Astrocyte of the cerebellum (primary cell): Measurements from ENCODE around the gene TM9SF2.

Experiments used
- DNase-seq: peaks from one replicate; pipeline ENCODE4 v3.0.0-alpha.2; 2011; ENCODE audit warnings: low read depth
- H3K4me3 ChIP-seq: 2 replicates; pipeline ENCODE4 v1.5.1; 2011; ENCODE audit warnings: mild to moderate bottlenecking, low read depth, low read length, moderate library complexity
- in situ Hi-C: cut with HindIII; loops from 2 replicates; pipeline ENCODE4 v1.10.0; 2017; ENCODE audit warnings: low sequenced_read_pairs
- TF ChIP-seq, protein P1 (sequence below): IDR thresholded peaks from 2 replicates; pipeline ENCODE4 v1.5.1; 2012; ENCODE audit warnings: low read length, low read depth, moderate library complexity, mild to moderate bottlenecking; ENCODE audit errors: missing control alignments

TM9SF2 gene

GRCh38 chr13:99606324-99607066 is 105.2 kb downstream of the TM9SF2 start, which contains the start of gene CLYBL:
Gene CLYBL, plus strand, starts transcription at chr13:99606690.
- in situ Hi-C loops, result no loop called here
- peak within 1 kb of the TSS; percentile 77 for H3K4me3 ChIP-seq
- DNase-seq, result peak; percentile 50
- TF ChIP-seq, protein P1, sequence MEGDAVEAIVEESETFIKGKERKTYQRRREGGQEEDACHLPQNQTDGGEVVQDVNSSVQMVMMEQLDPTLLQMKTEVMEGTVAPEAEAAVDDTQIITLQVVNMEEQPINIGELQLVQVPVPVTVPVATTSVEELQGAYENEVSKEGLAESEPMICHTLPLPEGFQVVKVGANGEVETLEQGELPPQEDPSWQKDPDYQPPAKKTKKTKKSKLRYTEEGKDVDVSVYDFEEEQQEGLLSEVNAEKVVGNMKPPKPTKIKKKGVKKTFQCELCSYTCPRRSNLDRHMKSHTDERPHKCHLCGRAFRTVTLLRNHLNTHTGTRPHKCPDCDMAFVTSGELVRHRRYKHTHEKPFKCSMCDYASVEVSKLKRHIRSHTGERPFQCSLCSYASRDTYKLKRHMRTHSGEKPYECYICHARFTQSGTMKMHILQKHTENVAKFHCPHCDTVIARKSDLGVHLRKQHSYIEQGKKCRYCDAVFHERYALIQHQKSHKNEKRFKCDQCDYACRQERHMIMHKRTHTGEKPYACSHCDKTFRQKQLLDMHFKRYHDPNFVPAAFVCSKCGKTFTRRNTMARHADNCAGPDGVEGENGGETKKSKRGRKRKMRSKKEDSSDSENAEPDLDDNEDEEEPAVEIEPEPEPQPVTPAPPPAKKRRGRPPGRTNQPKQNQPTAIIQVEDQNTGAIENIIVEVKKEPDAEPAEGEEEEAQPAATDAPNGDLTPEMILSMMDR, result no peak

- H3K4me3 ChIP-seq, result no peak overlapping the region
- no peak for DNase-seq
- TF ChIP-seq, protein P1, result no peak
- in situ Hi-C loops, result no loop called here
These were observed 107.1 kb downstream of the TM9SF2 start for GRCh38 chr13:99608345-99608744.

DNA sequence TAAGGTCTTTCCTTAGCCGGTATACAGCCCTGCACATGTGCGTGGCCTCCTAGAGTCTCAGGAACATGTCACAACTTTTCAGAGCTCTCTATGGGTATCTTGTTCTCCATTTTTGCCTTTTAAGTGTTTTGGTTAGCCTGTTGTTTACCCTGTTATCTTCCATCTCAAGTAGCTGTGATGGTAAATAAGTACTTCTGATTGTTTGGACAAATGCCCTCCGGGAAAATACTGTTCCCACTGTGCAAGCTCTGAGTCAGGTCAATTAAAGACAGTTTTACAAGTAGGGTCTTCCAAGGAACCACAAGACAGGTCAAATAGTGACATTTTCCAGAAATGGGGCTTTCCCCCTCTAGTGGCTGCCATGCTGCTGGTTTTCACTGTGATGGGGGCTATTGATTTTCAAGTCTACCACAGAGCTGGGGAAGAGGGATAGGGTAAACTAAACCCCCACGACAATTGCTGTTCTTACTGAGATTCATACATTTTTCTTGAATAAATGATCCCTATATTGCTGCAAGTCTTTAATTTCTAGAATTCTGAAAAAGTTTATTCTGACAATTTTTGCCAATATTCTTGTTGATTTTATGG is 109.5 kb downstream of the TM9SF2 start:
- H3K4me3 ChIP-seq, result no peak overlapping the region
- in situ Hi-C loops, result no loop called here
- DNase-seq, result no peak
- TF ChIP-seq, protein P1, result peak; percentile 30
